PC-3 (cell line): ENCODE results near the gene MYO7A. TPM values are rescaled to one million over a fixed set of nuclear protein-coding genes. Genes with fewer than 3 reads are reported as not detected.

Source experiments
- ATAC-seq: fragments of 200-7000 bp; cut with Tn5 transposase; 2 replicates; pipeline ENCODE4 v1.9.1; 2020; ENCODE audit warnings: mild to moderate bottlenecking, moderate library complexity
- BruUV-seq: library from RNA; stranded (reverse); fragments of 400-500 nt; replicated peaks from 2 replicates; lab custom pipeline; 2021; lab: Mats Ljungman, UMichigan
- CTCF ChIA-PET: fragments of 300-600 bp; sonication (Branson Sonifier 250); formaldehyde crosslinking; loops from one replicate; lab custom pipeline; 2022; ENCODE audit warnings: antibody characterized with exemption; lab: Charles Lee
- POLR2A ChIA-PET: fragments of 300-600 bp; sonication (Branson Sonifier 250); formaldehyde crosslinking; loops from one replicate; lab custom pipeline; 2022; ENCODE audit warnings: antibody characterized with exemption; ENCODE audit not compliant: unreplicated experiment; lab: Charles Lee
- DNase-seq: peaks from one replicate; pipeline ENCODE4 v3.0.0-alpha.2; 2015
- H2AFZ ChIP-seq: fragments of 300-600 bp; sonication (generic); 2 replicates; pipeline ENCODE4 v1.6.0; 2016; ENCODE audit warnings: antibody characterized with exemption, low read length
- H3F3A ChIP-seq: fragments of 300-600 bp; sonication (generic); one replicate; pipeline ENCODE4 v1.6.0; 2017; ENCODE audit warnings: antibody characterized with exemption, low read length, control low read depth, mild to moderate bottlenecking; ENCODE audit not compliant: unreplicated experiment
- H3K27ac ChIP-seq: fragments of 300-600 bp; sonication (generic); 2 replicates; pipeline ENCODE4 v1.5.1; 2016; ENCODE audit warnings: mild to moderate bottlenecking, low read length
- H3K27me3 ChIP-seq: fragments of 300-600 bp; sonication (generic); 2 replicates; pipeline ENCODE4 v1.6.1; 2016; ENCODE audit warnings: low read length, mixed read lengths
- H3K36me3 ChIP-seq: fragments of 300-600 bp; sonication (generic); 2 replicates; pipeline ENCODE4 v1.6.1; 2016; ENCODE audit warnings: low read depth, mixed run types, low read length, mixed read lengths
- H3K4me1 ChIP-seq: fragments of 300-600 bp; sonication (generic); 2 replicates; pipeline ENCODE4 v1.5.1; 2016; ENCODE audit warnings: low read length; ENCODE audit not compliant: insufficient read depth
- H3K4me2 ChIP-seq: fragments of 300-600 bp; sonication (generic); 2 replicates; pipeline ENCODE4 v1.6.0; 2016; ENCODE audit warnings: low read length
- H3K4me3 ChIP-seq: fragments of 300-600 bp; sonication (generic); 2 replicates; pipeline ENCODE4 v1.5.1; 2016; ENCODE audit warnings: mild to moderate bottlenecking, low read length, mixed read lengths
- H3K79me2 ChIP-seq: fragments of 300-600 bp; sonication (generic); 2 replicates; pipeline ENCODE4 v1.6.1; 2017; ENCODE audit warnings: low read length, mixed read lengths
- H3K9ac ChIP-seq: fragments of 300-600 bp; sonication (generic); 2 replicates; pipeline ENCODE4 v1.6.0; 2016; ENCODE audit warnings: mild to moderate bottlenecking, low read length
- H3K9me2 ChIP-seq: fragments of 300-600 bp; sonication (generic); replicated peaks from 2 replicates; pipeline ENCODE4 v1.6.1; 2016; ENCODE audit warnings: mixed run types, low read length, mixed read lengths
- H3K9me3 ChIP-seq: fragments of 300-600 bp; sonication (generic); 2 replicates; pipeline ENCODE4 v1.6.1; 2016; ENCODE audit warnings: low read length, mixed read lengths
- H4K20me1 ChIP-seq: fragments of 300-600 bp; sonication (generic); 2 replicates; pipeline ENCODE4 v1.6.1; 2016; ENCODE audit warnings: low read length, mixed read lengths
- CTCF ChIP-seq: fragments of 300-600 bp; sonication (generic); conservative IDR thresholded peaks from 2 replicates; pipeline ENCODE4 v1.5.1; 2017; ENCODE audit warnings: antibody characterized with exemption, low read depth, mild to moderate bottlenecking, low read length
- EZH2 ChIP-seq: fragments of 300-600 bp; sonication (generic); IDR thresholded peaks from one replicate; pipeline ENCODE4 v1.6.1; 2017; ENCODE audit warnings: antibody characterized with exemption, mild to moderate bottlenecking, low read length; ENCODE audit not compliant: unreplicated experiment
- EZH2phosphoT487 ChIP-seq: fragments of 300-600 bp; sonication (generic); IDR thresholded peaks from 2 replicates; pipeline ENCODE4 v1.6.1; 2018; ENCODE audit warnings: mild to moderate bottlenecking, antibody characterized with exemption, low read length, borderline replicate concordance
- intact Hi-C: fragments of 100-400 bp; cut with micrococcal nuclease; formaldehyde crosslinking; loops from 2 replicates; pipeline ENCODE4 v1.9.0; 2023
- total RNA-seq: library from RNA; depleted of rRNA; stranded (reverse); fragments of >200 nt; gene quantifications from 2 replicates; pipeline ENCODE4 v1.2.3, GENCODE V29; 2014

The MYO7A gene
- total RNA-seq, 1 experiment from 2014 or later, result 0.66 TPM

GRCh38 chr11:77092382-77092781, 35.7 kb upstream of the MYO7A start:
- ATAC-seq (no peak), DNase-seq (no peak)
- H3K4me3 ChIP-seq, result no peak overlapping the region
- H3K27me3 ChIP-seq, result no peaks in the 10 kb centered on the region
- POLR2A ChIA-PET, result no interaction called here
- intact Hi-C loops, result no loop called here
- no peaks in the 10 kb centered on the region for H3K36me3 ChIP-seq
- no TSS peak for BruUV-seq
- no peak overlapping the region for H3K9ac ChIP-seq
- no peak overlapping the region for H3K4me2 ChIP-seq
- H3K4me1 ChIP-seq, result peaks cover 23% of the 10 kb centered on the region
- no peaks in the 10 kb centered on the region for H3K9me2 ChIP-seq
- no peak overlapping the region for H3K27ac ChIP-seq
- no peaks in the 10 kb centered on the region for H3K79me2 ChIP-seq
- no peak overlapping the region for H2AFZ ChIP-seq
- CTCF ChIA-PET, result interaction anchor here (0.6 to 2.0 kb wide), 2 partner anchors 44 to 60 kb away, joined by 3 to 137 read pairs; no protein-coding TSS in a partner anchor
- H4K20me1 ChIP-seq, result no peaks in the 10 kb centered on the region
- H3F3A ChIP-seq, result no peaks in the 10 kb centered on the region
- TF ChIP-seq CTCF (no peak), EZH2phosphoT487 (no peak), EZH2 (no peak)
- no peaks in the 10 kb centered on the region for H3K9me3 ChIP-seq

GRCh38 chr11:77093056-77093891, 34.8 kb upstream of the MYO7A start:
- no peak overlapping the region for H3K4me2 ChIP-seq
- ChIA-PET CTCF (no interaction called here), POLR2A (no interaction called here)
- H3K4me3 ChIP-seq, result no peak overlapping the region
- no peak for DNase-seq
- no peak overlapping the region for H2AFZ ChIP-seq
- peaks cover 20% of the 10 kb centered on the region for H3K4me1 ChIP-seq
- TF ChIP-seq EZH2 (no peak), EZH2phosphoT487 (no peak), CTCF (no peak)
- H3K9me3 ChIP-seq, result no peaks in the 10 kb centered on the region
- H3K27ac ChIP-seq, result no peak overlapping the region
- no peaks in the 10 kb centered on the region for H3K79me2 ChIP-seq
- no peak overlapping the region for H3K9ac ChIP-seq
- ATAC-seq, result no peak
- H3K9me2 ChIP-seq, result no peaks in the 10 kb centered on the region
- BruUV-seq, result no TSS peak
- no peaks in the 10 kb centered on the region for H3F3A ChIP-seq
- no peaks in the 10 kb centered on the region for H3K36me3 ChIP-seq
- no peaks in the 10 kb centered on the region for H4K20me1 ChIP-seq
- intact Hi-C loops, result no loop called here
- no peaks in the 10 kb centered on the region for H3K27me3 ChIP-seq
